GM13977 (cell line): ENCODE measurements around the gene CXCL11.

ENCODE experiments used
- DNase-seq: peaks from one replicate; pipeline ENCODE4 v3.0.0; 2012; ENCODE audit warnings: low spot score
- in situ Hi-C: fragments of 300-500 bp; cut with MboI; formaldehyde crosslinking; loops from one replicate; pipeline ENCODE4 v1.12.0; 2022; ENCODE audit warnings: low sequenced_read_pairs, low pct_unique_long_range_greater_than_20kb, mixed read lengths, inconsistent platforms; ENCODE audit not compliant: unreplicated experiment
- TF ChIP-seq, protein P1 (sequence below): IDR thresholded peaks from 2 replicates; pipeline ENCODE4 v1.5.1; 2012; ENCODE audit warnings: mild to moderate bottlenecking, control low read depth; ENCODE audit not compliant: insufficient read depth; ENCODE audit errors: extremely low read depth, missing control alignments

The CXCL11 gene

DNA sequence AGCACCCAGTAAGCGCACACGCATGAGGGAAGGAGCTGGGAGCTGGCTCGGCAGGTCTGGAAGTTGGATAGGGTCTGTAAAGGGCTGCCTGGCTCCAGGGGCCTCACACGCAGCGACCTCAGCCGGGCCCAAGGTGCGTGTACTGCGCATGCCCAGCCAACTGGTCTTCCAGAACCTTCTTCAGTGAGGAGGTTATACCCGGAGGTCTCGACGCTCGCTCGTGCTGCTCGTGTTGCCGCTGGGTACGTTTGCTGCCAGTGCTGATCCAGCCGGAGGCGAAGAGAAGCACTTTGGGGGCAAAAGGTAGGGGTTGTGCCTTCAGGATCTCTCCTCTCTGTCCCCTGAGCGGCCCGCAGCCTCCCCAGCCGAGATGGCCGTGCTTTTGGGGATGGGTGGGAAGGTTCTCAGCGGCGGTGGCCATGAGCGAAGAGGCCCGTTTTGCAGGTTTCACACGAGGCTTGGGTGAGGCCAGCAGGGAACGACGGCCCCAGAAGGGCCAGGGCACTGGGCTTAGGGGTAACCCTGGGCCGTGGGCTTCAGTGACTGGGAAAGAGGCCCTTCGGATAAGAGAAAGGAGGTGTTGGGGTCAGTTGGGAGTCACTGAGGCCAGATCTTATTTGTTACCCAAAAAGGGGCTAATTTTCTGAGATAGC is 24.7 kb downstream of the CXCL11 start:
- TF ChIP-seq, protein P1, sequence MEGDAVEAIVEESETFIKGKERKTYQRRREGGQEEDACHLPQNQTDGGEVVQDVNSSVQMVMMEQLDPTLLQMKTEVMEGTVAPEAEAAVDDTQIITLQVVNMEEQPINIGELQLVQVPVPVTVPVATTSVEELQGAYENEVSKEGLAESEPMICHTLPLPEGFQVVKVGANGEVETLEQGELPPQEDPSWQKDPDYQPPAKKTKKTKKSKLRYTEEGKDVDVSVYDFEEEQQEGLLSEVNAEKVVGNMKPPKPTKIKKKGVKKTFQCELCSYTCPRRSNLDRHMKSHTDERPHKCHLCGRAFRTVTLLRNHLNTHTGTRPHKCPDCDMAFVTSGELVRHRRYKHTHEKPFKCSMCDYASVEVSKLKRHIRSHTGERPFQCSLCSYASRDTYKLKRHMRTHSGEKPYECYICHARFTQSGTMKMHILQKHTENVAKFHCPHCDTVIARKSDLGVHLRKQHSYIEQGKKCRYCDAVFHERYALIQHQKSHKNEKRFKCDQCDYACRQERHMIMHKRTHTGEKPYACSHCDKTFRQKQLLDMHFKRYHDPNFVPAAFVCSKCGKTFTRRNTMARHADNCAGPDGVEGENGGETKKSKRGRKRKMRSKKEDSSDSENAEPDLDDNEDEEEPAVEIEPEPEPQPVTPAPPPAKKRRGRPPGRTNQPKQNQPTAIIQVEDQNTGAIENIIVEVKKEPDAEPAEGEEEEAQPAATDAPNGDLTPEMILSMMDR, result no peak
- in situ Hi-C loops, result no loop called here
- DNase-seq, result no peak

DNA sequence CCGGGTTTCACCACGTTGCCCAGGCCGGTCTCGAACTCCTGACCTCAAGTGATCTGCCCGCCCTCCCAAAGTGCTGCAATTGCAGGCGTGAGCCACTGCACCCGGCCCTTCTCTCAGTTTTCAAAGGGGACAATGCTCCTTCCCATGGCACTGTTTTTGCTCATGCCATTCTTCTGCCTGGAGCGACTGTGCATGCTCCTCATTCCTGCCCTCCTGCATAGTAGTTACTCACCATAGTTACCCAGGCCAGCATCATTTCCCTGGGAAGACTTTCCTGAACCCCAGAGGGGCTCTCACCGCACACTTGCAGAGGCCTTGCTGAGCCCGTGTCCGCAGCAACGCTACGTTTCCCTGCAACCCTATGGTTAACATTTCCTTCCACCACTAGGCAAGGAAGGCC is 25.3 kb downstream of the CXCL11 start:
- TF ChIP-seq, protein P1, result no peak
- DNase-seq, result no peak
- in situ Hi-C loops, result no loop called here

GRCh38 chr4:76009311-76009710 is 26.6 kb downstream of the CXCL11 start:
- no peak for DNase-seq
- TF ChIP-seq, protein P1, result no peak
- in situ Hi-C loops, result no loop called here

DNA sequence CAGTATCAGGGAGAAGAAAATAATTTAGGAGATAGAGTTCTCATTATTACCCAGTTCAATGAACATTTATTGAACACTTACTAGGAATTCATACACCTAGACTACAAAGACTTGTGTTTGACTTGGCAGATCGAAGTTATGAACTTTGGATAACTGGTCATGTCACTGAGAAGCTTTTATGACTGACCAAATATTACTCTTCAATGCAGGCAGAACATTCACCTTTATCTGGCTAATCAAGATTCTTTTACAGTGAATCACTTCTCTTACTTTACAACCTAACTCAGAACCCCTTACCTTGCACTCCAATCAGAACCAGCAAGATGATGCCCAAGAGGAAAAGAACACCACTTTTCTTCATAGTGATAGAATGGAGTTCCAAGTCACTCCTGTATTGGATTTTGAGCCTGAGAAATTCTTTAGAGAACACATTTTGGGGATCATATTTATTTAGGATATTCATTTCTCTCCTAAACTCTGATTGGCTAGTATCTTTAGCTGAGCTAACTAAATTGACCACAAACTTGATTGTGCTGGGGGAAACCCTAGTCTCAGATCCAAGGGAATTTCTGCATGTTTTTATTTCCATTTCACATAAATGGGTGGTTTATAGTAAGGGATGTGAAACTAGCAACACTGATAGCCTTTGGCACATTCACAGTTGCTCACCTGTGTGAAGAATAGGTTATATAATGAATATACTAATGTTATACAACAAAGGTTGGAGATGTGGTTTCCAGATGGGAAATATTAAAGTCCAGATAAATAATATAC is 28.6 kb downstream of the CXCL11 start, which contains the start of gene CXCL9:
CXCL9 (minus strand) TSS at position 421 of the 774 bp plus-strand sequence; CDS start at position 361, 60 bp downstream.
- DNase-seq, result no peak
- in situ Hi-C loops, result no loop called here
- TF ChIP-seq, protein P1, result no peak

- TF ChIP-seq, protein P1, result no peak
- in situ Hi-C loops, result no loop called here
- no peak for DNase-seq
Observed at GRCh38 chr4:76003620-76004019, 32.2 kb downstream of the CXCL11 start.

DNA sequence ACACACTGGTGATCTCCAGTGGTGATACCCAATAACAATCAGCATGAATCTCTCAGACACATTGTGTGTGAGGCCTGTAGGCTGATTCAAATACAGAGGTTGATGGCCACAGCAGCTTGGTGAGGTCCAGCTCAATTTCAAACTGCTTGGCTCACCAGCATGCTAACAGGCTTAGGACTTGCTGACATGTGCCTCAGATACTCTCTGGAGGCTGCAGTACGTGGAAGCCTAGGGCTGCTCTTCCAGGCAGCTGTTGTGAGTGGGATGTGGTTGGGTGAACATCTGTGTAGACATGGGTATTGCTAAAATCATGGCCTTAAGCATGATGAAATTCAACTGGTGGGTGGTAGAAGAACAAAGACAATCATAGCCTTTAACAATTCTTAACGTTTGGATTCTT is 32.8 kb downstream of the CXCL11 start:
- TF ChIP-seq, protein P1, result no peak
- no peak for DNase-seq
- in situ Hi-C loops, result no loop called here
